Muscle of leg (tissue), 11 donors: Measurements from ENCODE around the gene PRCD. TPM values are rescaled to one million over a fixed set of nuclear protein-coding genes. Genes with fewer than 3 reads are reported as not detected.

ENCODE experiments used
- DNase-seq: peaks from one replicate; pipeline ENCODE4 v3.0.0; 2013
- H3K27ac ChIP-seq: one replicate; pipeline ENCODE4 v1.5.1; 2013; ENCODE audit warnings: mild to moderate bottlenecking, low read length, control low read depth
- H3K27me3 ChIP-seq: one replicate; pipeline ENCODE4 v1.6.1; 2013; ENCODE audit warnings: low read length; ENCODE audit not compliant: control insufficient read depth, insufficient read depth
- H3K36me3 ChIP-seq: one replicate; pipeline ENCODE4 v1.6.1; 2013; ENCODE audit warnings: low read length; ENCODE audit not compliant: control insufficient read depth, insufficient read depth
- H3K4me1 ChIP-seq: one replicate; pipeline ENCODE4 v1.6.1; 2013; ENCODE audit warnings: low read length; ENCODE audit not compliant: control insufficient read depth, insufficient read depth
- H3K4me3 ChIP-seq: one replicate; pipeline ENCODE4 v1.5.1; 2013; ENCODE audit warnings: low read length, control low read depth
- H3K9me3 ChIP-seq: replicated peaks from 2 replicates; pipeline ENCODE4 v1.6.1; 2013; ENCODE audit warnings: low read depth, low read length; ENCODE audit not compliant: control insufficient read depth
- WGBS: methylation state at CpG from one replicate; pipeline ENCODE4 v1.1.5; 2013; ENCODE audit warnings: missing lambda C conversion rate; ENCODE audit not compliant: insufficient coverage; 5-methylcytosine and 5-hydroxymethylcytosine counted together
- polyA plus RNA-seq, 8 donors: library from polyadenylated mRNA; unstranded; fragments of 120-200 nt; gene quantifications; one replicate each; pipeline versions ENCODE4 v1.2.1 to v1.2.3, GENCODE V29; 2013; ENCODE audit warnings: inconsistent platforms in 1 of 8, low replicate concordance in 1 of 8; ENCODE audit not compliant: insufficient read length in 8 of 8, insufficient read depth in 1 of 8
- total RNA-seq: library from RNA; stranded (reverse); fragments of 120-200 nt; gene quantifications from one replicate; pipeline ENCODE4 v1.2.4, GENCODE V29; 2013

The PRCD gene
- total and polyA plus RNA-seq, 9 donors = 2.2 to 6.5 (median 3.9) TPM

DNA sequence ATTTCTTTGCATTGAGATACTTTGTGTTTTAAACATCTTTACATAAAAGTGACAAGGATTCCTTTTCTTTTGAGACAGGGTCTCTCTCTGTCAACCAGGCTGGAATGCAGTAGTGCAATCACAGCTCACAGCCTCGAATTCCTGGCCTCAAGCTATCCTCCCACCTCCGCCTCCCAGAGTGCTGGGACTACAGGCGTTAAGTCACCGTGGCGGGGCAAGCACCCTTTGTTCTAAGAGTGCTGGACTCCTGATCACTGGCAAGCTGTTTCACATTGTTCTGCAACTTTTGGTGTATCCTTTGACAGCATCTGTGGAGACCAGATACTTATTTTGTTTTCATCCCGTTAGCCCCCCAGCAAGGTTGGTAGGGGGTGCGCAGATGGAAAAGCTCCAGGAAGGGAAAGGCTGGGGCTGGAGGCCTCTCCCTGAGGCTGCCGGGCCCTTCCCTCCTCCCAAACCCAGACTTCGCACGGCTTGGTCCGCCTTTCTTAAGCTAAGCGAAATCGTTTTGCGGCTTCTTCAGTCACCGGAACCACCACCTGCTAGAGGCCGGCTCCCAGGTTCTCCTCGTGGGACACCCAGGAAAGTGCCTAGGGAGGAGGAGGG, 44.7 kb downstream of the PRCD start:
- H3K27ac ChIP-seq = no peak overlapping the region
- no peak for DNase-seq
- H3K4me3 ChIP-seq = peak overlapping the region; percentile 42
- peaks cover 2% of the 10 kb centered on the region for H3K9me3 ChIP-seq
- H3K4me1 ChIP-seq = peaks cover 19% of the 10 kb centered on the region
- peaks cover 65% of the 10 kb centered on the region for H3K27me3 ChIP-seq
- no peaks in the 10 kb centered on the region for H3K36me3 ChIP-seq
- 14% methylated on average over 8 of the region's 17 CpGs for WGBS

DNA sequence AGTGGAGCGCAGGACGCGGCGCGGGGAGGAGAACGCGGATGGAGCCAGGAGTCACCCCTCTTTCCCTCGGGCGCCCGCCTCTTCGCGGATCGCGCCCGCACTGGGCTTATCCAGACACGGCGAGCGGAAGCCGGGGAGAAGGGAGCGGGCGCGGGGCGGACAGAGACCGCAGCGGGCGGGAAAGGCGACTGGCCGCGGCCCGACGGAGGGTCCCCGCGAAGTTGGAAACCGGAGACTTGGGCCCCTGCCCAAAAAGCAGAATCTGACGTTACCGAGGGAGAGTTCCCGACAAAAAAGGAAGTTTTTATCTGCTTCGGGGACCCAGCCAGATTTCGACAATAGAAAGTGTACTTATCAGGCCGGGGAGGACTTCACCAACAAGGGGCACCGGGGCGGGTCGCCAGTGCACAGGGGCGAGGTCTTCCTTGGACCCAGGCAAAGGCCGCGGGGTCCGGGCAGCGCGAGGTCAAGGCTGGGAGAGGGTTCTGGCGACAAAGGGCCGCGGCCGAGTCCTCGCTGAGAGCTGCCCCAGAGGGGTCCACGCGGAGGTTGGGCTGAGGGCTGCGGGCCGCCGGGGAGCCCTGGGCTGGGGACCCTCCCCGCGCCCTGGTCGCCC, 45.3 kb downstream of the PRCD start:
- WGBS = under 1% methylated on average over 61 of the region's 62 CpGs
- Histone ChIP-seq H3K4me3 (peak overlapping the region; percentile 42), H3K9me3 (peaks cover 2% of the 10 kb centered on the region), H3K27ac (no peak overlapping the region), H3K4me1 (peaks cover 19% of the 10 kb centered on the region), H3K36me3 (no peaks in the 10 kb centered on the region), H3K27me3 (peaks cover 65% of the 10 kb centered on the region)
- DNase-seq = no peak

- Histone ChIP-seq H3K4me1 (peaks cover 16% of the 10 kb centered on the region), H3K36me3 (no peaks in the 10 kb centered on the region), H3K4me3 (peak within 1 kb of the TSS; percentile 42), H3K27me3 (peaks cover 63% of the 10 kb centered on the region), H3K9me3 (peaks cover 2% of the 10 kb centered on the region), H3K27ac (no peak within 1 kb of the TSS)
- WGBS = 1% methylated on average over 82 of the region's 84 CpGs
- DNase-seq = peak; percentile 57
Measured at GRCh38 chr17:76585649-76586593, 46.1 kb downstream of the PRCD start, which contains the start of gene ST6GALNAC2. Gene ST6GALNAC2 (minus strand): TSS chr17:76585860. CDS start chr17:76585808, 52 bp downstream.

DNA sequence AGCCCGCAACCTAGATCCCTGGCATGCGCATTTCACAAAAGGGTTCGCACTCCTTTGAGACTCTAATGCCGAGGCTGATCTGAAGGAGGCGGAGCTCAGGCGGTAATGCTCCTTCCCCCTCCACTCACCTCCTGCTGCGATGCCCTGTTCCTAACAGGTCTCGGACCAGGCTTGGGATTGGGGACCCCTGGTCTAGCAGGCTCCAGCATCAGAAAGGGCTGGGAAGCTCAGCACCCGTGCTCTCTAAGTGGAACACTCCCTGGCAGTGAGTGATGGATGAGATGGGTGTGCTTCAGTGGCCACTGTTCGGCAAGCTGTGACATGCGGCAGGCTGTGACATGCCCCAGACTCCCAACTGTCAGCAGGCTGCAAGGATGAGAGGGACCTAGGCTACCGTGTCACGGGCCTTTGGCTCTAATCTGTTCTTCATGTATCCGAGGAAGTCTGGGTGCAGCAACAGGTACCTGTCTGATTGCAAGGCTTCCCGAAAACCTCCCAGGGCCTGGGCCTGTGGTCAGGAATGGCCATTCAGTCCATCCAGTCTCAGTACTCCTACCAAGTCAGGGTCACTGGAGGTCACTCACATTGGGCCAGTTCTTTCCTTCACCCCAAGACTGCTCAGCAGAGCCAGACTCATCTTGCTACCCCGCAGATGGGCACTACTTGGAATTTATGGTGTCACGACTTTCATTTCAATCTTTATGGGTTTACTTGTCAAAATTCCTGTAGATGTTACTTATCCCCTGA, 47.1 kb downstream of the PRCD start:
- Histone ChIP-seq H3K9me3 (peaks cover 2% of the 10 kb centered on the region), H3K36me3 (no peaks in the 10 kb centered on the region), H3K4me3 (no peak overlapping the region), H3K4me1 (peaks cover 13% of the 10 kb centered on the region), H3K27me3 (peaks cover 60% of the 10 kb centered on the region), H3K27ac (no peak overlapping the region)
- DNase-seq = no peak
- WGBS = 22% methylated on average over 15 of the region's 17 CpGs

DNA sequence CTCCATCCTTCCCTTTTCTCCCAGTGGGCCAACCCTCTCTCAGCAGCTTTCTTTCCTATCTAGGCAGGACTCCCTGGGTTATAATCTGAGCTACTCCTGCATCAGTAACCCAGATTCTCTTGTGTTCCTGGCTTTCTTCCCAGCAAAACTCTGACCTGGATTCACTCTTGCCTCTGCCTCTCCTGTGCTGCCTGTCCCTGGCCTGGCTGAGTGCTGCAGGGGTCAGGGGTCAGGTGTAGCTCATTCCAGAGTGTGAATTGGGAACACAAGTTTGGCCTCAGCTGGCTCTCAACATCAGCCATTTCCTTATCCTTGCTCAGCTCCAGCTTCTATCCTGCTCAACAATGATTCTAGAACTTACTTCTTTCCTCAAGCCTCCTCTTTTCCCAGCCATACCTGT, 48.3 kb downstream of the PRCD start:
- H3K36me3 ChIP-seq = no peaks in the 10 kb centered on the region
- no peak overlapping the region for H3K27ac ChIP-seq
- no peak overlapping the region for H3K4me3 ChIP-seq
- peaks cover 56% of the 10 kb centered on the region for H3K27me3 ChIP-seq
- peaks cover 13% of the 10 kb centered on the region for H3K4me1 ChIP-seq
- no peak for DNase-seq
- peaks cover 2% of the 10 kb centered on the region for H3K9me3 ChIP-seq

DNA sequence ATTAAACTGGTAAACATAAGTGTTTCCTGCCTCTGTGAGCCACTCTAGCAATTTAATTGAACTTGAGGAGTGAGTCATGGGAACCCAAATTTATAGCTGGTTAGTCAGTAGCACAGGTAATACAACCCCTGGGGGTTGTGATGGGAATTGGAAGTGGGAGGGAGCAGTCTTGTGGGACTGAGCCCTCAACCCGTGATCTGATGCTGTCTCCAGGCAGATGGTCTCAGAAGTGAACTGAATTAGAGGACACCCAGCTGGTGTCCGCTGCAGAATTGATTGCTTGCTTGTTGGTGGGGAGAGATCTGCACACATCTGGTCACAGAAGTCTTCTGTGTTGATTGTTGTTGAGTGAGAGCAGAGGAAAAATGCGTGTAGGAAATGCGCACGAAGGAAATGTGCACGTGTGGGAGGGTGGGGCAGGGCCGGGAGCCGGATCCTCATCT, 53.6 kb downstream of the PRCD start:
- H3K27me3 ChIP-seq = peaks cover 10% of the 10 kb centered on the region
- no peak overlapping the region for H3K4me3 ChIP-seq
- no peak for DNase-seq
- peaks cover 2% of the 10 kb centered on the region for H3K9me3 ChIP-seq
- no peaks in the 10 kb centered on the region for H3K36me3 ChIP-seq
- WGBS = 31% methylated on average over 3 of the region's 8 CpGs
- no peak overlapping the region for H3K27ac ChIP-seq
- no peaks in the 10 kb centered on the region for H3K4me1 ChIP-seq

GRCh38 chr17:76593959-76594358, 54.1 kb downstream of the PRCD start:
- Histone ChIP-seq H3K27ac (no peak overlapping the region), H3K36me3 (no peaks in the 10 kb centered on the region), H3K9me3 (no peaks in the 10 kb centered on the region), H3K27me3 (peaks cover 7% of the 10 kb centered on the region), H3K4me1 (no peaks in the 10 kb centered on the region), H3K4me3 (no peak overlapping the region)
- 74% methylated on average over 2 of the region's 4 CpGs for WGBS
- DNase-seq = no peak

- WGBS = no CpG with 5 or more reads among the region's 3 CpGs
- peak; percentile 56 for DNase-seq
Measured at GRCh38 chr17:76594690-76595089, 54.8 kb downstream of the PRCD start.

More at GRCh38 chr17:76594690-76595089, 54.8 kb downstream of the PRCD start:
- Histone ChIP-seq H3K9me3 (no peaks in the 10 kb centered on the region), H3K4me3 (no peak overlapping the region), H3K27ac (no peak overlapping the region), H3K4me1 (no peaks in the 10 kb centered on the region), H3K36me3 (no peaks in the 10 kb centered on the region), H3K27me3 (peaks cover 2% of the 10 kb centered on the region)
